ENCODE data around the gene SIK3. TPM values are rescaled to one million over a fixed set of nuclear protein-coding genes. Genes with fewer than 3 reads are reported as not detected.
A peak's percentile ranks its signal among the peaks of the same experiment; 100 is the strongest.

SIK3 gene
- total RNA-seq, 1 donor from 2014 or later = 88.4 TPM

DNA sequence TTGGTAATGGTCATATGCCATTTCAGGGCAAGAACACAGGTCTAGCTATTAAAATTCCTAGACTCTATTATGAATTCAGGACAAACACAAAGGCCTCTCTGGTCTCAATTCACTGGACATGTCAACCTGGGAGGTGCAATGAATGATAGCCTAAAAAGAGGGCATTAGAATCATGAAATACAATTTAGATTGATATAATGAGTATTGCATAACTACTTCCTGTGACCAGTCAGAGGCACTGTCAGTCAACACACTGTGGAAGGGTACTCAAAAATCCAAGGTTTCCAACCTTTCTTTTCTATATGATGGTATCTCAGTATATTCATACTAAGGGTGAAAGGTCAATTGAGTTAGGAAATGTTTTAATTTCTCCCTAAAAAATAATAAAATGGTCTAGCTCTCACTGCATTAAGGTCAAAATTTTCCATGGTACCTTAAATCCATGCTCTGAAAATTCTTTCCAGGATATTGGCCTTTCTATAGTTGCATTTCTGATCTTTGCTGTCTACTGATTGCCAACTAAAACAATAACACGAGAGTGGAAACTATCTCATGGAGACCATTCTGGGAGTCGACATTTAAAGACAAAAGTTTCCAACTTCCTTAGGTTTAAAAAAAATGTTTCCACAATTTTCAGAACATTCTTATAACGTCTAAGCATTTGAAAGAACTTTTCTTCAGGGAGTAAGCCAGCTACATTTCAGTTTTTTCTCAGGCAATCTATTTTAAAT, 179.1 kb downstream of the SIK3 start:
- ChIA-PET POLR2A (interaction anchor here (0.5 to 1.1 kb wide), 2 partner anchors 11 to 105 kb away, joined by 3 to 4 read pairs; no protein-coding TSS in a partner anchor), CTCF (interaction anchor here (1.0 to 1.2 kb wide), 2 partner anchors 123 to 178 kb away, joined by 3 read pairs; no protein-coding TSS in a partner anchor)
- Mint-ChIP-seq H3K4me3 (no peak overlapping the region), H3K27ac (no peak overlapping the region), H3K27me3 (no peaks in the 10 kb centered on the region), H3K36me3 (ENCODE audit: low read depth) (peaks cover 27% of the 10 kb centered on the region), H3K9me3 (no peaks in the 10 kb centered on the region), H3K4me1 (peaks cover 33% of the 10 kb centered on the region)
- DNase-seq (no peak), ATAC-seq (ENCODE audit: low read depth) (no peak)
- TF ChIP-seq, protein P1, sequence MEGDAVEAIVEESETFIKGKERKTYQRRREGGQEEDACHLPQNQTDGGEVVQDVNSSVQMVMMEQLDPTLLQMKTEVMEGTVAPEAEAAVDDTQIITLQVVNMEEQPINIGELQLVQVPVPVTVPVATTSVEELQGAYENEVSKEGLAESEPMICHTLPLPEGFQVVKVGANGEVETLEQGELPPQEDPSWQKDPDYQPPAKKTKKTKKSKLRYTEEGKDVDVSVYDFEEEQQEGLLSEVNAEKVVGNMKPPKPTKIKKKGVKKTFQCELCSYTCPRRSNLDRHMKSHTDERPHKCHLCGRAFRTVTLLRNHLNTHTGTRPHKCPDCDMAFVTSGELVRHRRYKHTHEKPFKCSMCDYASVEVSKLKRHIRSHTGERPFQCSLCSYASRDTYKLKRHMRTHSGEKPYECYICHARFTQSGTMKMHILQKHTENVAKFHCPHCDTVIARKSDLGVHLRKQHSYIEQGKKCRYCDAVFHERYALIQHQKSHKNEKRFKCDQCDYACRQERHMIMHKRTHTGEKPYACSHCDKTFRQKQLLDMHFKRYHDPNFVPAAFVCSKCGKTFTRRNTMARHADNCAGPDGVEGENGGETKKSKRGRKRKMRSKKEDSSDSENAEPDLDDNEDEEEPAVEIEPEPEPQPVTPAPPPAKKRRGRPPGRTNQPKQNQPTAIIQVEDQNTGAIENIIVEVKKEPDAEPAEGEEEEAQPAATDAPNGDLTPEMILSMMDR (IDR thresholded peaks at IDR 0.05) = no peak
- intact Hi-C loops (cut with micrococcal nuclease) = no loop called here

DNA sequence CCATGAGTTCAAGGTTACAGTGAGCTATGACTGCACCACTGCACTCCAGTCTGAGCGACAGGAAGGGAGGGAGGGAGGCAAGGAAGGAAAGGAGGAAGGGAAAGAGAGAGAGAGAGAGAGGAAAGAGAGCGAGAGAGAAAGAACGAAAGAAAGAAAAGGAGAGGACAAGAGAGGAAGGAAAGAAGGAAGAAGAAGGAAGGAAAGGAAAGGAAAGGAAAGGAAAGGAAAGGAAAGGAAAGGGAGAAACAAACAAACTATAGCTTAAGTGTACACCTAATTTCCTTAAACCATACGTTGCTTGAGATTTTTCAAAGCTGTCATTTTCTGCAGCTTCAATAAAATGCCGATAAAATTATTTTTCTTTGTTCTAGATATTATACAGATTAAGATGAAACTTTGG, 180.6 kb downstream of the SIK3 start:
- Mint-ChIP-seq H3K9me3 (no peaks in the 10 kb centered on the region), H3K4me3 (no peak overlapping the region), H3K27ac (peak overlapping the region; percentile 31), H3K27me3 (no peaks in the 10 kb centered on the region), H3K4me1 (peaks cover 27% of the 10 kb centered on the region), H3K36me3 (ENCODE audit: low read depth) (peaks cover 20% of the 10 kb centered on the region)
- TF ChIP-seq, protein P1 (IDR thresholded peaks at IDR 0.05) = no peak
- no peak for ATAC-seq (ENCODE audit: low read depth)
- ChIA-PET POLR2A (interaction anchor here (0.6 to 1.1 kb wide), 6 partner anchors 8 to 308 kb away, joined by 3 to 5 read pairs (median 3); no protein-coding TSS in a partner anchor), CTCF (interaction anchor here (0.7 to 1.4 kb wide), 5 partner anchors 24 to 188 kb away, joined by 3 to 8 read pairs (median 5); no protein-coding TSS in a partner anchor)
- intact Hi-C loops (cut with micrococcal nuclease) = loop anchor here (2.0 kb wide), 1 partner anchor 15 kb away; no protein-coding TSS in a partner anchor
- no peak for DNase-seq

DNA sequence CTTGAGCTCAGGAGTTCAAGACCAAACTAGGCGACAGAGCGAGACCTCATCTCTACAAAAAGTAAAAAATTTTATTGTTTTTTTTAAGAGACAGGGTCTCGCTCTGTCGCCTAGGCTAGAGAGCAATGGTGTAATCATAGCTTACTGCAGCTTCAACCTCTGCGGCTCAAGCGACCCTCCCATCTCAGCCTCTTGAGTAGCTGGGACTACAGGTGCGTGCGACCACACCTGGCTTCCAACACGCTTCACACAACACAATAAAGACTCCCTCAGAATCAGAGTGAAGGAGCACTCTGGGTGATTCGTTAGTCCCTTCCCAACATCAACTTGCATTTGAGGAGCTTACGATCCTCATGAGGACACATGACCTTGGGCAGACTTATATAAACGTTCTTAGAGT, 181.3 kb downstream of the SIK3 start:
- ATAC-seq (ENCODE audit: low read depth) = peak; percentile 61
- Mint-ChIP-seq H3K27me3 (no peaks in the 10 kb centered on the region), H3K36me3 (ENCODE audit: low read depth) (peaks cover 22% of the 10 kb centered on the region), H3K27ac (peak overlapping the region; percentile 71), H3K4me1 (peaks cover 27% of the 10 kb centered on the region), H3K9me3 (no peaks in the 10 kb centered on the region), H3K4me3 (peak overlapping the region; percentile 53)
- TF ChIP-seq, protein P1 (IDR thresholded peaks at IDR 0.05) = no peak
- intact Hi-C loops (cut with micrococcal nuclease) = loop anchor here (2.0 kb wide), 1 partner anchor 14 kb away; no protein-coding TSS in a partner anchor
- no peak for DNase-seq
- ChIA-PET POLR2A (interaction anchor here (0.6 to 1.0 kb wide), 7 partner anchors 9 to 309 kb away, joined by 3 to 5 read pairs (median 3); partner anchors contain the start of gene SIK3), CTCF (interaction anchor here (0.7 to 1.4 kb wide), 3 partner anchors 23 to 189 kb away, joined by 3 to 8 read pairs (median 5); no protein-coding TSS in a partner anchor)

DNA sequence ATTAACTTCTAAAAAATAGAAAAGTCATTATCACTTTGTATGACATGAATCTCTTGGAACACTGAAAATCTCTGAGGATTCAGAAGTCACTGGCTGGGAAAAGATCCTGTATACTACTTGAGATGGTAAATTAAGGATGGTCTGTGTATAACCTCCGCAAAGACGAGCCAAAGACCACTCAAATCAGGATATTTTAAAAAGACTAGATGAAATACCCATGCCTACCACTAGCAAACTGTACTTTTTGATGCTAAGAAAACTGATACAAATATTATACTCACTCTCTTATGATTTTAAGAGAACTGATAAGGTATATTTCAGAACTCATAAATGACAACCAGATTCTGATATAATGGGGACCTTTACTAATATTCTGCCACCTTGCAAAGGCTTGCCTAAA, 182.2 kb downstream of the SIK3 start:
- TF ChIP-seq, protein P1 (IDR thresholded peaks at IDR 0.05) = no peak
- CTCF ChIA-PET = interaction anchor here (1.3 kb wide), 1 partner anchor 37 kb away, joined by 5 read pairs; no protein-coding TSS in a partner anchor
- Mint-ChIP-seq H3K27ac (no peak overlapping the region), H3K36me3 (ENCODE audit: low read depth) (peaks cover 22% of the 10 kb centered on the region), H3K9me3 (no peaks in the 10 kb centered on the region), H3K4me1 (peaks cover 27% of the 10 kb centered on the region), H3K27me3 (no peaks in the 10 kb centered on the region), H3K4me3 (no peak overlapping the region)
- DNase-seq (no peak), ATAC-seq (ENCODE audit: low read depth) (no peak)
- POLR2A ChIA-PET = interaction anchor here (0.6 to 0.8 kb wide), 4 partner anchors 11 to 182 kb away, joined by 3 to 5 read pairs (median 4); partner anchors contain the start of gene SIK3
- intact Hi-C loops (cut with micrococcal nuclease) = loop anchor here (2.0 kb wide), 1 partner anchor 13 kb away; no protein-coding TSS in a partner anchor

DNA sequence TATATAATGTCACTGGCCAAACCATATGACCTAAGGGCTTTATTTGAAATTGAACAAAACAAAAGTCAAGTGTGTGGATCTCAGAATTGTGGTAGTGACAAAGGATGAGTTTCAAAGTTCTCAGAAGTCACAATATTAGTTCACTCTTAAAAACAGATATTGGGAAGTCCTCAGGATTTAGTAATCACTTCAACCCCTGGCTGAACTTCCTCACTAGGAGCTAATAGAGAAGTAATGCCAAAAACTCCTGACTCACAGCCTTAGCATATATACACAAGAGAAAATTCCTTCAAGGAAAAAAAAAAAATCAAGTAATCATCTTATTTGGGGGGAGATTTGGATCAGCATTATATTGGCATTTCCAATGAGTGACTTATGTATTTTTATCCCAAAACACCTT, 185.2 kb downstream of the SIK3 start:
- H3K36me3 Mint-ChIP-seq (ENCODE audit: low read depth) = peaks cover 13% of the 10 kb centered on the region
- peaks cover 32% of the 10 kb centered on the region for H3K4me1 Mint-ChIP-seq
- H3K27me3 Mint-ChIP-seq = no peaks in the 10 kb centered on the region
- ChIA-PET POLR2A (interaction anchor here (0.6 kb wide), 1 partner anchor 226 kb away, joined by 4 read pairs; no protein-coding TSS in a partner anchor), CTCF (interaction anchor here (1.1 kb wide), 1 partner anchor 193 kb away, joined by 4 read pairs; no protein-coding TSS in a partner anchor)
- no peaks in the 10 kb centered on the region for H3K9me3 Mint-ChIP-seq
- TF ChIP-seq, protein P1 (IDR thresholded peaks at IDR 0.05) = no peak
- H3K4me3 Mint-ChIP-seq = no peak overlapping the region
- DNase-seq (no peak), ATAC-seq (ENCODE audit: low read depth) (no peak)
- H3K27ac Mint-ChIP-seq = no peak overlapping the region
- intact Hi-C loops (cut with micrococcal nuclease) = no loop called here
